Transverse colon (tissue), 4 donors: ENCODE results near the gene GAS7. TPM values are rescaled to one million over a fixed set of nuclear protein-coding genes. Genes with fewer than 3 reads are reported as not detected.

ENCODE experiments used
- DNase-seq: peaks from one replicate; pipeline ENCODE4 v3.0.0-alpha.2; 2019
- H3K27ac ChIP-seq, 4 donors: fragments of 200-600 bp; sonication (generic); 2 replicates each; pipeline ENCODE4 v1.5.1; 2016 to 2018; ENCODE audit warnings: inconsistent platforms in 4 of 4
- H3K27me3 ChIP-seq: fragments of 200-600 bp; sonication (generic); 2 replicates; pipeline ENCODE4 v1.5.1; 2017; ENCODE audit warnings: inconsistent platforms
- H3K36me3 ChIP-seq, 4 donors: fragments of 200-600 bp; sonication (generic); 2 replicates each; pipeline ENCODE4 v1.5.1; 2017 to 2019; ENCODE audit warnings: inconsistent platforms in 4 of 4
- H3K4me1 ChIP-seq, 4 donors: fragments of 200-600 bp; sonication (generic); 2 replicates each; pipeline ENCODE4 v1.5.1; 2017 to 2020; ENCODE audit warnings: inconsistent platforms in 4 of 4
- H3K4me3 ChIP-seq, 4 donors: fragments of 200-600 bp; sonication (generic); 1 replicate in 1 of 4; 2 replicates in 3 of 4; pipeline versions ENCODE4 v1.5.1 to v1.6.1; 2017 to 2019; ENCODE audit warnings: inconsistent platforms in 4 of 4
- H3K9me3 ChIP-seq, 2 donors: fragments of 200-600 bp; sonication (generic); 2 replicates each; pipeline ENCODE4 v1.5.1; 2017 to 2019; ENCODE audit warnings: inconsistent platforms in 2 of 2
- EP300 ChIP-seq: sonication (generic); formaldehyde crosslinking; IDR thresholded peaks from one replicate; pipeline ENCODE4 v1.6.1; 2017; ENCODE audit warnings: antibody characterized with exemption, low read depth
- POLR2A ChIP-seq: fragments of 450-650 bp; IDR thresholded peaks from one replicate; pipeline ENCODE4 v1.6.1; 2016; ENCODE audit warnings: antibody characterized with exemption, mild to moderate bottlenecking, moderate library complexity
- POLR2AphosphoS5 ChIP-seq, 3 donors: sonication (generic); formaldehyde crosslinking; IDR thresholded peaks; one replicate each; pipeline ENCODE4 v1.6.1; 2016; ENCODE audit warnings: antibody characterized with exemption in 3 of 3
- WGBS, 2 donors: methylation state at CpG; one replicate each; pipeline ENCODE4 v1.1.5; 2018; ENCODE audit warnings: low coverage in 1 of 2; 5-methylcytosine and 5-hydroxymethylcytosine counted together
- in situ Hi-C, 4 donors: fragments of 200-750 bp; cut with MboI; loops; one replicate each; pipeline versions ENCODE4 v1.15.0 to v1.15.1; 2017; ENCODE audit warnings: low sequenced_read_pairs in 3 of 4, low pct_ligation_motif_present in 1 of 4, low pct_unique_long_range_greater_than_20kb in 1 of 4
- intact Hi-C: fragments of 100-400 bp; cut with DNase I; formaldehyde crosslinking; loops from one replicate; pipeline ENCODE4 v1.15.1; 2023; ENCODE audit warnings: low total_unique reads
- total RNA-seq, 4 donors: library from RNA; depleted of rRNA; stranded (reverse); fragments of >200 nt; gene quantifications; one replicate each; pipeline ENCODE4 v1.1.0, GENCODE V29; 2016
- TF ChIP-seq, protein P1 (sequence below), 5 experiments: fragments of 200-600 bp in 3 of 5; fragments of 450-650 bp in 2 of 5; sonication (generic) in 3 of 5; IDR thresholded peaks; 1 replicate in 2 of 5; 2 replicates in 3 of 5; pipeline ENCODE4 v1.5.1; 2016 to 2017; ENCODE audit warnings: antibody characterized with exemption in 5 of 5, inconsistent platforms in 3 of 5, mild to moderate bottlenecking in 2 of 5, moderate library complexity in 1 of 5

Gene GAS7
- total RNA-seq, result 10 to 100 TPM in 3 of 4 donors, 1 to 10 TPM in 1; 9.2 to 59.1 (median 15.2) TPM

DNA sequence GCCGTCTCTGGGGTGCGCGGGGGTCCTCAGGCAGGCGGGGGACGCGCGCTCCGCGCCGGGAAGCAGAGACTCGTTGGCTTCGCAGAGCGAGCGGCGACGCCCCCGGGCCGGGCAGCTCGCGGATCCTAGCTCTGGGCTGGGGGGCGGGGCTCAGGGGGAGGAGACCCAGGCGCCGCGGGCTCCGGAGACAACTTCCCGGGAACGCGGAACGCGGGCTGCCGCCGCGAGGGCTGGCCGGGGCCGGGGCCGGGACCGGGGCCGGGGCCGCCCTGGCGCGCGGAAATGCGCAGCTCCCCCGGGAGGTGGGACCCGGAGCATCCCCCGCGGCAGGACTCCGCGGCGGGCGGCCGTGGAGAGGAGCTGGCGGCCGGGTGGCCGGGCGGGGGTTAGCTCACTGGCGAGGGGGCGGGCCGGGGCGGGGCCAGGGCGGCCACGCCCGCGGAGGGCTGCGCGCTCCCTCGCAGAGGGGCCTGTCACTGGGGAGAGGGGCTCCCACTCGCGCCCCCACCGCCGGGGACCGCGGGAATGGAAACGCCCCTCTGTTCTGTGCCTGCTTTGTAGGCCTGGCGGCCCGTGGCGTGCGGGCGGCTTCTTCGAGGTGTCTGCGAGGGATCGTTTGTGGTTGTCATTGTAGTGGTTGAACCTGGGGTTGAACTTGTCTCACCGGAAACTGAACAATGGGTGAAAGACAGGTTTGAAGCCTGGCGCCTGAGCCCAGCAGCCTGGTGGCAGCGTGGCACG lies at the start of gene GAS7:
Gene GAS7, minus strand, starts transcription at position 98 of the 741 bp plus-strand sequence.
- Histone ChIP-seq H3K27ac (peak within 1 kb of the TSS; percentile 40 to 68 (median 60)), H3K9me3 (peaks cover 5 to 8% of the 10 kb centered on the region in 2 donors), H3K4me1 (peaks cover 0 to 6% (median 2%) of the 10 kb centered on the region in 4 donors), H3K27me3 (peaks cover 34% of the 10 kb centered on the region), H3K4me3 (peak within 1 kb of the TSS; percentile 38 to 52 (median 48)), H3K36me3 (no peaks in the 10 kb centered on the region)
- intact Hi-C loops (no loop called here), in situ Hi-C loops (no loop called here)
- WGBS, 2 donors, result 3% methylated on average over 29 of the region's 86 CpGs; no CpG with 5 or more reads in 1 of the 2 donors
- TF ChIP-seq POLR2AphosphoS5 (IDR thresholded peaks at IDR 0.05) (no peak), POLR2A (no peak), EP300 (no peak)
- TF ChIP-seq, protein P1, sequence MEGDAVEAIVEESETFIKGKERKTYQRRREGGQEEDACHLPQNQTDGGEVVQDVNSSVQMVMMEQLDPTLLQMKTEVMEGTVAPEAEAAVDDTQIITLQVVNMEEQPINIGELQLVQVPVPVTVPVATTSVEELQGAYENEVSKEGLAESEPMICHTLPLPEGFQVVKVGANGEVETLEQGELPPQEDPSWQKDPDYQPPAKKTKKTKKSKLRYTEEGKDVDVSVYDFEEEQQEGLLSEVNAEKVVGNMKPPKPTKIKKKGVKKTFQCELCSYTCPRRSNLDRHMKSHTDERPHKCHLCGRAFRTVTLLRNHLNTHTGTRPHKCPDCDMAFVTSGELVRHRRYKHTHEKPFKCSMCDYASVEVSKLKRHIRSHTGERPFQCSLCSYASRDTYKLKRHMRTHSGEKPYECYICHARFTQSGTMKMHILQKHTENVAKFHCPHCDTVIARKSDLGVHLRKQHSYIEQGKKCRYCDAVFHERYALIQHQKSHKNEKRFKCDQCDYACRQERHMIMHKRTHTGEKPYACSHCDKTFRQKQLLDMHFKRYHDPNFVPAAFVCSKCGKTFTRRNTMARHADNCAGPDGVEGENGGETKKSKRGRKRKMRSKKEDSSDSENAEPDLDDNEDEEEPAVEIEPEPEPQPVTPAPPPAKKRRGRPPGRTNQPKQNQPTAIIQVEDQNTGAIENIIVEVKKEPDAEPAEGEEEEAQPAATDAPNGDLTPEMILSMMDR (IDR thresholded peaks at IDR 0.05), result no peak
- peak; percentile 41 for DNase-seq

DNA sequence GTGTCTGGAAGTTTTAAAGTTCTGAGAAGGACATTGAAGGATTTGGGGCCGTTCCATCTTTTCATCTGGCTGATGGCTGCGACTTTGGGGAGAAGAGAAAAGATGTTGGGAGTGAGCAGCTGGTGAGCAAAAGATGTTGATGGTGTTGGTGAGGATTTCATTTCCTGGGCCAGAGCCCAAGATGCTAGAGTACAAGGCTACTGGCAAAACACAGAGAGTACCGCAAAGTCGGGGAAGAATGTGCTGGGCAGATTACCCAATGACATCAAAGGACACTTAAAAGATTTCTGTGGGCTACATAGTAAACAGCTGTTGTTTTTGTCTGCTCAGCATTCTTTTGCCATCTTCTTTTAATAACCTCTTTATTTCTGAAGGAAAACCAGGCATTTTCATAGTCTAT lies 49.4 kb upstream of the GAS7 start:
- no peaks in the 10 kb centered on the region for H3K27me3 ChIP-seq
- WGBS, 2 donors, result 42 to 51% methylated on average over 4 of the region's 4 CpGs
- H3K4me3 ChIP-seq, result no peak overlapping the region
- in situ Hi-C loops, result no loop called here
- no peaks in the 10 kb centered on the region for H3K4me1 ChIP-seq
- no peak overlapping the region for H3K27ac ChIP-seq
- TF ChIP-seq, protein P1 (IDR thresholded peaks at IDR 0.05), result no peak
- TF ChIP-seq POLR2AphosphoS5 (IDR thresholded peaks at IDR 0.05), result no peak
- no peak for TF ChIP-seq POLR2A
- TF ChIP-seq EP300, result no peak
- no peaks in the 10 kb centered on the region for H3K36me3 ChIP-seq
- DNase-seq, result no peak
- H3K9me3 ChIP-seq, result no peaks in the 10 kb centered on the region
- intact Hi-C loops, result no loop called here

DNA sequence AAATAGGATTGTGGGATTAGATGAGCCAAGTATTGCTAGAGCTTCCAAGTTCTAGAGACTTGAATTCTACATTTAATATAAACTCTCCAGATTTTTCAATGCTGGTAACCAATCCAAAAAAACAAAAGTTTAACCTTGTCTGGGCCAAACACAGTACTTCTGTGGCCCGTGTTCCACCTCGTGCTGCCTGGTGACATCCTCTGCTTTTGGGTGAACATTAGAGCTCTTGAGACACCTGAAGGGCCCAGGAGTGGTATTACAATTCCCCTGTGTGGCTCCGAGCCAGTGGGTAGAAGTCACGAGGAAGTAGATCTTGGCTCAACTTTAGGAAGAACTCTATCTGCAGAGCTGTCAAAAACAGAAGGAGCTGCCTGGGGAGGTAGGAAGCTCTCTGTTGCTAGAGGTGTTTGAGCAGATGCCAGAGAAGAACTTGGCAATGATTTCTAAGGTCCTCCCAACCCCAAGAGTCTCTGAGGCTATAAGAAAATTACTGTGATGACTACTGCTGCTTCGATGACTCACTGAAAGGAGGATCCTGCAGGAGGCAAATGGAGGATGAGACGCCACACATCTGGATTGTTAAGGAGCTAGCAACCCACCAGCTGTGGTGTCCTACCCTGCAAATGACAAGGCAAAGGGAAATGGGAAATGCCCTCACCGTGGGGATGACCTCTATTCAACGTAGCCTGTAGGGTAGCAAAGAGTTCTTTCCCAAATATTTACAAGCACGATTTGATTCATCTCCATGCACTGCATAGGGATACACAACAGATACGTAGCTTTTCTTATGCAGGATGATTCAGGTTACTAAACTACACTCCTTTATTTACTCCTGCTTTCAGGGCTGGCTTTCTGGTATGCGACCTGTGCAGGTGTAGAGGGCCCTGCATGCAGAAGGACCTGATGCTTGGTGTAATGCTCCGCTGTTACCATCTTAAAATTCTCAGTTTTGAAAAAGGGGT lies 45.8 kb upstream of the GAS7 start:
- in situ Hi-C loops (no loop called here), intact Hi-C loops (no loop called here)
- no peak overlapping the region for H3K4me3 ChIP-seq
- H3K27ac ChIP-seq, result no peak overlapping the region
- H3K9me3 ChIP-seq, result no peaks in the 10 kb centered on the region
- TF ChIP-seq POLR2AphosphoS5 (IDR thresholded peaks at IDR 0.05), result no peak
- TF ChIP-seq, protein P1 (IDR thresholded peaks at IDR 0.05), result no peak
- no peak for TF ChIP-seq POLR2A
- TF ChIP-seq EP300, result no peak
- WGBS, 2 donors, result 54 to 62% methylated on average over 7 to 12 of the region's 12 CpGs
- H3K4me1 ChIP-seq, result no peaks in the 10 kb centered on the region
- no peaks in the 10 kb centered on the region for H3K27me3 ChIP-seq
- H3K36me3 ChIP-seq, result no peaks in the 10 kb centered on the region
- DNase-seq, result no peak

DNA sequence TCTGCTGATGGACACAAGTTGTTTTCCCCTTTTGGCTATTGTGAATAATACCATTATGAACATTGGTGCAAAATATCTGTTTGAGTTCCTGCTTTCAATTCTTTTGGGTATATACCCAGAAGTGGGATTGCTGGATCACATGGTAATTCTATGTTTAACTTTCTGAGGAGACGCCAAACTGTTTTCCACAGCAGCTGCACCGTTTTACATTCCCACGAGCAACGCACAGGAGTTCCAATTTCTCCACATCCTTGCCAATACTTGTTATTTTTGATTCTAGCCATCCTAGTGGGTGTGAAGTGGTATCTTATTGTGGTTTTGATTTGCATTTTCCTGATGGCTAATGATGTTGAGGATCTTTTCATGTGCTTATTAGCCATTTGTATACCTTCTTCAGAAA lies 43.4 kb upstream of the GAS7 start:
- DNase-seq, result no peak
- H3K4me3 ChIP-seq, result no peak overlapping the region
- H3K4me1 ChIP-seq, result no peaks in the 10 kb centered on the region
- no peaks in the 10 kb centered on the region for H3K36me3 ChIP-seq
- H3K27ac ChIP-seq, result no peak overlapping the region
- H3K27me3 ChIP-seq, result no peaks in the 10 kb centered on the region
- H3K9me3 ChIP-seq, result no peaks in the 10 kb centered on the region
- in situ Hi-C loops, result no loop called here
- TF ChIP-seq, protein P1 (IDR thresholded peaks at IDR 0.05), result no peak
- no peak for TF ChIP-seq POLR2AphosphoS5 (IDR thresholded peaks at IDR 0.05)
- TF ChIP-seq EP300, result no peak
- TF ChIP-seq POLR2A, result no peak
- 72 to 73% methylated on average over 4 of the region's 4 CpGs for WGBS, 2 donors
- intact Hi-C loops, result no loop called here
